ENCODE measurements around the gene TCEA3. TPM values are rescaled to one million over a fixed set of nuclear protein-coding genes. Genes with fewer than 3 reads are reported as not detected.
"Not testable (repeated sequence)": the region's sequence is repeated elsewhere in the genome, so short reads cannot be mapped to it uniquely, and the experiment has no call there.

The TCEA3 gene
- total RNA-seq, 4 donors from 2014 or later, result 128 to 242 (median 179) TPM

DNA sequence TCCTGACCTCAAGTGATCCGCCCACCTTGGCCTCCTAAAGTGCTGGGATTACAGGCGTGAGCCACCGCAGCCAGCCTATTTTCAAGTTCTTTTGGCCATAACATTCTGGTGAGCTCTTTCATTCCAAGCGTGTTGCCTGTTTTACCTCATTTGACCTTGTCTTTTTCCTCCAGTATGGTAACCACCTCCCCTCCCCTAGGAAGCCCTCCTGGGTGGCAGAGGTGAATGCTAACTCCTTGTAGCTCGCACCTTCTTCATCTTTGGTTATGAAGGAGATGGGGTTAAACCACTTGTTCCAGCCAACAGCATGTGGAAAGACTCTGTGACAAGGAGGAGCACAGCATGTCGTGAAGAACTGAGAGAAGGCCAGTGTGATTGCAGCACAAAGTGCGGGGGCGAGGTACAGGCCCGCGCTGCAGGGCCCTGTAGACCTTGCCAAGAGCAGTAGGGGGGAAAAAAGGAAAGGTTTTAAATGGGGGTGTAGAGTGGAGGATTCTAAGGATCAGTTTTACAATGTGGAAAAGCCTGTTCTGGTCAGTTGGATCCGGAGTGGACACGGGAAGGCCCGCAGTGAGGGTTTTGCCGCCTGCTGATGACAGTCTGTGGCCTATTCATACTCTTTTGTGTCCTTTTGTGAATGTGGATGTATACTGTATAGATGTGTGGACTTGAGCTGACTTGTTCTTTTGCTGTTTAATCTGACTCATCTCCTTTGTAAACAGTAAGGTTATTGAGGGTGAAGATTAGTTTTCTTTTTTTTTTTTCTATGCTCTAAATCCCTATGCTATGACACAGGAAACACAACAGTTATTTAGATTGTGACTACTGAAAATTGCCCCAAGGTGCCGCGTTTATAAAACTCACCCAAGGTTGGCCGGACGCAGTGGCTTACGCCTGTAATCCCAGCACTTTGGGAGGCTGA is 47.4 kb downstream of the TCEA3 start:
- no peaks in the 10 kb centered on the region for H3K9me3 ChIP-seq
- ATAC-seq, result peak; percentile 37 to 41
- in situ Hi-C loops (cut with MboI; ENCODE audit: low sequenced_read_pairs in 4 of 4), result no loop called here
- H3K4me1 ChIP-seq, result peaks cover 13 to 16% of the 10 kb centered on the region in 2 donors
- peak overlapping the region; percentile 37 to 76 (median 56) for H3K27ac ChIP-seq
- no peaks in the 10 kb centered on the region for H3K27me3 ChIP-seq
- DNase-seq, result peak in 1 of 2 donors; percentile 51
- intact Hi-C loops (cut with DNase I; ENCODE audit: low total_unique reads), result no loop called here
- H3K36me3 ChIP-seq, result peaks cover 0 to 9% of the 10 kb centered on the region in 2 donors
- no peak overlapping the region for H3K4me3 ChIP-seq
- no peak for TF ChIP-seq POLR2A (IDR thresholded peaks at IDR 0.05)
- TF ChIP-seq, protein P1, sequence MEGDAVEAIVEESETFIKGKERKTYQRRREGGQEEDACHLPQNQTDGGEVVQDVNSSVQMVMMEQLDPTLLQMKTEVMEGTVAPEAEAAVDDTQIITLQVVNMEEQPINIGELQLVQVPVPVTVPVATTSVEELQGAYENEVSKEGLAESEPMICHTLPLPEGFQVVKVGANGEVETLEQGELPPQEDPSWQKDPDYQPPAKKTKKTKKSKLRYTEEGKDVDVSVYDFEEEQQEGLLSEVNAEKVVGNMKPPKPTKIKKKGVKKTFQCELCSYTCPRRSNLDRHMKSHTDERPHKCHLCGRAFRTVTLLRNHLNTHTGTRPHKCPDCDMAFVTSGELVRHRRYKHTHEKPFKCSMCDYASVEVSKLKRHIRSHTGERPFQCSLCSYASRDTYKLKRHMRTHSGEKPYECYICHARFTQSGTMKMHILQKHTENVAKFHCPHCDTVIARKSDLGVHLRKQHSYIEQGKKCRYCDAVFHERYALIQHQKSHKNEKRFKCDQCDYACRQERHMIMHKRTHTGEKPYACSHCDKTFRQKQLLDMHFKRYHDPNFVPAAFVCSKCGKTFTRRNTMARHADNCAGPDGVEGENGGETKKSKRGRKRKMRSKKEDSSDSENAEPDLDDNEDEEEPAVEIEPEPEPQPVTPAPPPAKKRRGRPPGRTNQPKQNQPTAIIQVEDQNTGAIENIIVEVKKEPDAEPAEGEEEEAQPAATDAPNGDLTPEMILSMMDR (IDR thresholded peaks at IDR 0.05 in 4 of 5, conservative IDR thresholded peaks at IDR 0.05 in 1 of 5), result no peak

DNA sequence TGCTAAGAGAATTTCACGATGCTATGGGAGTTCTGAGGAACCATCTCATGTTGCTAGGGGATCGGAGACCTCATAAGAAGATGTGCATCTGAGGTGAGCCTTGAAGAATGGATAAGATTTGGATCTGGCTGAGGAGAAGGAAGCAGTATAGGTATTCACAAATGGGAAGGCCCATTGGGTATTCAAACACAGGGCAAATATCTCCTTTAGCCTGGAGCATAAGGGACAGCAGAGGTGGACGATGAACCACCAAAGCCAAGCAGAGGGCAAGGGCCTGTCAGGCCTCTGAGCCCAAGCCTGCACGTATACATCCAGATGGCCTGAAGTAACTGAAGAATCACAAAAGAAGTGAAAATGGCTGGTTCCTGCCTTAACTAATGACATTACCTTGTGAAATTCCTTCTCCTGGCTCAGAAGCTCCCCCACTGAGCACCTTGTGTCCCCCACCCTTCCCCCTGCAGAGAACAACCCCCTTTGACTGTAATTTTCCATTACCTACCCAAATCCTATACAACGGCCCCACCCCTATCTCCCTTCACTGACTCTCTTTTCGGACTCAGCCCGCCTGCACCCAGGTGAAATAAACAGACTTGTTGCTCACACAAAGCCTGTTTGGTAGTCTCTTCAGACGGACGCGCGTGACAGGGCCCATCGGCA is 50.3 kb downstream of the TCEA3 start:
- H3K27me3 ChIP-seq; DNase-seq; H3K36me3 ChIP-seq; H3K9me3 ChIP-seq; in situ Hi-C loops (cut with MboI; ENCODE audit: low sequenced_read_pairs in 4 of 4); ATAC-seq; intact Hi-C loops (cut with DNase I; ENCODE audit: low total_unique reads); H3K4me3 ChIP-seq: not testable (repeated sequence)
- Histone ChIP-seq H3K4me1 (peaks cover 40 to 44% of the 10 kb centered on the region in 2 donors), H3K27ac (peak overlapping the region in 2 of 4 donors; percentile 19 to 100)

DNA sequence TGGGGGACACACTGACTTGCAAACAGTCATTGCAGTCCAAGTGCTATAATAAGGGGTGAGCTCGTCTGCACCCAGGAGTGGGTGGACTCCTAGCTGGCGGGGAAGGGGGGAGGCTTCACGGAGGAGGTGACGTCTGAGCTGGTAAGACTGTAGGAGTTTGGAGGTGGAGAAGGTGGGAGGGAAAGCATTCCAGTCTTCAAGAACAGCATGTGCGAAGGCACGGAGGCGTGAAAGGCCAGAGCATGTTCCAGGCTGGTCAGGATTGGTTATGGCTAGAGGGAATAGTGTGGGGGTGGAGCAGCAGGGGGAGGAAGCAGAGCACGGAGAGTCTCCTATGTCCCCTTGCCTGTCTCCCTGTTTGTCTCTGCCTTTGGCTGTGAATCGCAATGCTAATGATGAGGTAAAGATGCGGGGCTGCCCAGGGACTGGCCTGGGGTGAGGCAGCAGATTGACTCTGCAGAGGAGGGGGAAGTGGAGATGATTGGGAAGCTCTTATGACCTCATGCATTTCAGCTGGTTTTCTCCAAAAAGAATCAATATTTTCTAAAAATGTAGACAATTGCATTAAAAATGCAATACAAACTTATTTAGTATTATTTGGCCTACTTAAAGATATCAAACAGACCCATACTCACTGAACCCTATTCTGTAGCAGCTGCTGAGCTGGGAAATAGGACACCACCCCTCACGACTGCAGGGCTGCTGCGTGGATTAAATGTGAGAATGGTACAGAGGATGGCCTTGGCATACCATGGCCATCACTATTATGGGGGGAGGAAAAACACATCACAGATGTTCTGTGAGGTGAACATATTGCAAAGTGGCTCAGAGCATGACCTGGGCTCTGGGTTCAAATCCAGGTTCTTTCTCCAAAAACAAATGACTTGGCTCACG is 52.3 kb downstream of the TCEA3 start:
- Histone ChIP-seq H3K27ac (peak overlapping the region; percentile 99 to 100 (median 100)), H3K27me3 (no peaks in the 10 kb centered on the region), H3K36me3 (no peaks in the 10 kb centered on the region), H3K4me1 (peaks cover 43 to 49% of the 10 kb centered on the region in 2 donors), H3K4me3 (no peak overlapping the region), H3K9me3 (no peaks in the 10 kb centered on the region)
- ATAC-seq (peak; percentile 16 to 17), DNase-seq (peak; percentile 34 to 65)
- TF ChIP-seq, protein P1 (IDR thresholded peaks at IDR 0.05 in 4 of 5, conservative IDR thresholded peaks at IDR 0.05 in 1 of 5), result no peak
- no peak for TF ChIP-seq POLR2A (IDR thresholded peaks at IDR 0.05)
- intact Hi-C loops (cut with DNase I; ENCODE audit: low total_unique reads), result no loop called here
- in situ Hi-C loops (cut with MboI; ENCODE audit: low sequenced_read_pairs in 4 of 4), result no loop called here

DNA sequence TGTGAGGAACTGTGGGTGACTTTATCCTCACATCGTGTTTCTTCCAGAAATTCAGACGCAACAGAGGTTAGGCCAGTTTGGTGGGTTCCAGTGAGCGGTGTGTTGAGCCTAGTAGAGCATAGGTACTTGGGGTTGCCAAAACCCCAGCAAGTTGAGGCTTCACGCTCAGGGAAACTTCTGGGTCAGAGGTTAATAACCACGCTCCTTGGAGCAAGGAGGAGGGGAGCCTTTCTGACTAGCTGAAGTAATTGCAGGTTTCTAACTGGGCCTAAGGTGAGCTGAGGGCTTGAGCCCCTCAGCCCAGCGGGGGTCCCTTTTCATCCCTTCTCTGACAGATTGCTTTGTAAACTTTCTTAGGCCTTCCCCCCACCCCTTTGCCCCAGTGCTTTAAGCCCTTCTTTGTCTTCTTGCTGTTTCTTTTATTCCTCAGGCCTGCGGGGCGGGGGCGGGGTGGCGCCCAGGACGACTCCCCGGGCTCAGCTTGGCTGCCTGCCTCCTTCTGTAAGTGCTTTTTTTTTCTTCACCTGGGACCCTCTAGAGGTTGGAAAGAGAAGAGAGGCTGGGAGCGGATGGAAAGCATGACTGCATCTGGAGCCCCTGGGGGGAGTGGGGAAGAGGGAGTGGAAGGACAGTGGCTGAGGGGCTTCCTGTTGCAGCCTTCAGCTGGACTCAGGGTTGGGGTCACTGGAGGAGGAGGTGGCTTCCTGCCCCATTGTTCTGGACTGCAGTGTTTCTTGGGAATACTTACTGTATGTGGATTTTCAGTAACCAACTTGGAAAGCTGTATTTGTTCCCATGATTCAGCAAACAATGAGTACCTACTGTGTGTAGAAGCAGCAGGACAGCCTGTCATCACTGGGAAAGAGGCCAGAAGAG is 53.6 kb downstream of the TCEA3 start:
- TF ChIP-seq POLR2A (IDR thresholded peaks at IDR 0.05), result no peak
- TF ChIP-seq, protein P1 (IDR thresholded peaks at IDR 0.05 in 4 of 5, conservative IDR thresholded peaks at IDR 0.05 in 1 of 5), result no peak
- Histone ChIP-seq H3K36me3 (peaks cover 0 to 11% of the 10 kb centered on the region in 2 donors), H3K9me3 (no peaks in the 10 kb centered on the region), H3K4me3 (peak overlapping the region in 3 of 4 donors; percentile 82 to 92 (median 91)), H3K27me3 (no peaks in the 10 kb centered on the region), H3K27ac (peak overlapping the region; percentile 99 to 100 (median 100)), H3K4me1 (peaks cover 47 to 51% of the 10 kb centered on the region in 2 donors)
- in situ Hi-C loops (cut with MboI; ENCODE audit: low sequenced_read_pairs in 4 of 4) (no loop called here), intact Hi-C loops (cut with DNase I; ENCODE audit: low total_unique reads) (no loop called here)
- ATAC-seq (no peak), DNase-seq (no peak)

Measured in gastrocnemius medialis (tissue), 4 donors.